HUES48 (cell line): Measurements from ENCODE around the gene COL1A1.
A peak's percentile ranks its signal among the peaks of the same experiment; 100 is the strongest.

Experiments used
- H3K27ac ChIP-seq: one replicate; pipeline ENCODE4 v1.7.0; 2013; ENCODE audit warnings: low read depth, low read length, inconsistent platforms
- H3K27me3 ChIP-seq: 2 replicates; pipeline ENCODE4 v1.6.1; 2013; ENCODE audit warnings: mild to moderate bottlenecking, low read length; ENCODE audit not compliant: control insufficient read depth, insufficient read depth
- H3K36me3 ChIP-seq: 2 replicates; pipeline ENCODE4 v1.6.1; 2013; ENCODE audit warnings: low read length; ENCODE audit not compliant: control insufficient read depth, insufficient read depth
- H3K4me1 ChIP-seq: 2 replicates; pipeline ENCODE4 v1.6.1; 2013; ENCODE audit warnings: mild to moderate bottlenecking, low read length; ENCODE audit not compliant: control insufficient read depth, insufficient read depth
- H3K4me3 ChIP-seq: 2 replicates; pipeline ENCODE4 v1.5.1; 2013; ENCODE audit warnings: mild to moderate bottlenecking, low read depth, low read length
- H3K9ac ChIP-seq: 2 replicates; pipeline ENCODE4 v1.6.1; 2013; ENCODE audit warnings: mild to moderate bottlenecking, low read depth, low read length, moderate library complexity
- H3K9me3 ChIP-seq: 2 replicates; pipeline ENCODE4 v1.6.1; 2013; ENCODE audit warnings: low read length; ENCODE audit not compliant: control insufficient read depth, insufficient read depth

Gene COL1A1

DNA sequence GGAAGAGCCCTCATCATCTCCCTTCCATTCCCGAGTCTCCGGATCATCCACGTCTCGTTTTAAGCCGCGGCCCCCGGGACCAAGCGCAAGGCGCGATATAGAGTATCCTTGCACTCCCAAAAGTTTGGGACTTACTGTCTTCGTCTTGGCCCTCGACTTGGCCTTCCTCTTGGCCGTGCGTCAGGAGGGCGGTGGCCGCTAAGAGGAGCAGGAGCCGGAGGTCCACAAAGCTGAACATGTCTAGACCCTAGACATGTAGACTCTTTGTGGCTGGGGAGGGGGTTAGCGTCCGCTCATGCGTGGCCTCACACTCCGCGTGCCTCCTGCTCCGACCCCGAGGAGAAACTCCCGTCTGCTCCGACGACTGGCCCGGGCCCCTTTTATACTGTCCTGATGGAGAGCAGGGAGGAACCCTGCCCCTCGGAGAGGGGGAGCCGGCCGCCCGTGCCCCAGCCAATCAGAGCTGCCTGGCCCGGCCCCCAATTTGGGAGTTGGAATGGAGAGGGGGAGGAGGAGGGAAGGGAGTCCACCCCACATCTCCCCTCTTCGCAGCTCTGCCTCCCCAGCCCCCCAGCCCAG lies at the start of gene COL1A1:
Gene COL1A1 (minus strand): TSS at position 356 of the 579 bp plus-strand sequence. CDS start 118 bp downstream, at position 238.
- peak within 1 kb of the TSS; percentile 11; the same call in 1 of the 2 replicates for H3K9ac ChIP-seq
- peak within 1 kb of the TSS; percentile 72 for H3K4me3 ChIP-seq
- peaks cover 23% of the 10 kb centered on the region for H3K36me3 ChIP-seq
- H3K9me3 ChIP-seq = no peaks in the 10 kb centered on the region
- H3K4me1 ChIP-seq = no peaks in the 10 kb centered on the region
- H3K27me3 ChIP-seq = peaks cover 27% of the 10 kb centered on the region
- H3K27ac ChIP-seq = peak within 1 kb of the TSS; percentile 69

DNA sequence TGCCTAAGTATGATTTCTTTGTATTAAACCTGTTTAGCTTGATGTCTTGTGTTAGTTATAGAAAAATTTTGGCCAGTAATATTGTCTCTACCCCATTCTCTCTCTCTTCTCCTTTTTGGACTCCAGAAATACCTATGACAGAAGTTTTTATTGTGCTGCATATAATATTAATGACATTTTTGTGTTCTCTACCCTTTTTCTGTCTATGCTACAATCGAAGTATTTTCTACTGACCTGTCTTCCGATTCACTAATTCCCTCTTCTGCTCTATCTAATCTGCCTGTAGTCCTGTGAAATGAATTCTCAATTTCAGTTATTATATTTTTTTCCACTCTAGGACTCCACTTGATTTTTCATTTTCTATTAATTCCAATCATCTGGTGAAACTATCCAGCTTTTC lies 46.8 kb upstream of the COL1A1 start:
- H3K4me3 ChIP-seq = no peak overlapping the region
- no peaks in the 10 kb centered on the region for H3K36me3 ChIP-seq
- no peaks in the 10 kb centered on the region for H3K27me3 ChIP-seq
- H3K9me3 ChIP-seq = peaks cover 15% of the 10 kb centered on the region
- no peak overlapping the region for H3K27ac ChIP-seq
- no peak overlapping the region for H3K9ac ChIP-seq
- H3K4me1 ChIP-seq = no peaks in the 10 kb centered on the region

DNA sequence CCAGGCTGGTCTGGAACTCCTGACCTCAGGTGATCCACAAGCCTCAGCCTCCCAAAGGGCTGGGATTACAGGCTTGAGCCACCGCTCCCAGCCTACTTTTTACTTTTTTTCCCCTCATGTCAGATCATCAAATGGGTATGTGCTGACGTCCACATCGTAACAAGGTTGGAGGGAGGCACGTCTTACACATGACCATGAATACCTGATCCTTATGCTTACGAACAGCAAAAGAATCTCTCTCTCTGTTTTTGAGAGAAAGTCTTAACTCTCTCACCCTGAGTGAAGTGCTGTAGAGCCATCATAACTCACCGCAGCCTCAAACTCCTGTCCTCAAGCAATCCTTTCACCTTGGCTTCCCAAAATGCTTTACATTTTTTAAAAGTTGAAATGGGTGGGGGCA lies 43.3 kb upstream of the COL1A1 start:
- Histone ChIP-seq H3K9ac (no peak overlapping the region), H3K9me3 (peaks cover 11% of the 10 kb centered on the region; the same call in 1 of the 2 replicates), H3K4me3 (no peak overlapping the region), H3K4me1 (no peaks in the 10 kb centered on the region), H3K27ac (no peak overlapping the region), H3K27me3 (no peaks in the 10 kb centered on the region), H3K36me3 (no peaks in the 10 kb centered on the region)

DNA sequence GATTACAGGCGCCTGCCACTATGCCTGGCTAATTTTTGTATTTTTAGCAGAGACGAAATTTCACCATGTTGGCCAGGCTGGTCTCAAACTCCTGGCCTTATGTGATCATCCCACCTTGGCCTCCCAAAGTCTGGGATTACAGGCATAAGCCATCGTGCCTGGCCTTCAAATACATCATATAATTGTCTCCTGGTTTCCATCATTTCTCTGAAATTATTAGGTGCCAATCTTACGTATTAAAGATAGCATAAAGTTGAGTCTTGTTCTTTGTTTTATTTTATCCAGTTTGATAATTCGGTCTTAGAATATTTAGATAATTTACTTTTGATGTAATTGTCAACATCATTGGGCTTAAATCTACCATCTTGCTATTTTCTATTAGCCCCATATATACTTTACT lies 40.0 kb upstream of the COL1A1 start:
- H3K4me3 ChIP-seq = no peak overlapping the region
- H3K27ac ChIP-seq = no peak overlapping the region
- no peaks in the 10 kb centered on the region for H3K36me3 ChIP-seq
- H3K9me3 ChIP-seq = no peaks in the 10 kb centered on the region
- H3K4me1 ChIP-seq = no peaks in the 10 kb centered on the region
- no peaks in the 10 kb centered on the region for H3K27me3 ChIP-seq
- H3K9ac ChIP-seq = no peak overlapping the region

DNA sequence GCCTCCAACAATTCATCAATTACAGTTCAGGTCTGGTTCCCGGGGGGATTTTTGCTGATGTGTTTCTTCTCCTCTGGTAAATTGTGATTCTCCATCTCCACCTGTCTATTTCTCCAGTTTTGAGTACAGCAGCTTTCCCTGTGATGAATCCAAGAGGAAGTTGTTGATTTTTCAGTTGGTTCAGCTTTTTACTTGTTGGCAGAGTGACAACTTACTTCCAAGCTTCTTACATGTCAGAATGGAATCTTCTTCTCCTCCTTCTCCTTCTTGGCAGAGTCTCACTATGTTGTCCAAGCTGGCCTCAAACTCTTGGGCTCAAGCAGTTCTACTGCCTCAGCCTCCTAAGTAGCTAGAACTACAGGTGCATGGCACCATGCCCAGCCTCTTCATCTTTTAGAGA lies 39.4 kb upstream of the COL1A1 start:
- Histone ChIP-seq H3K27ac (no peak overlapping the region), H3K27me3 (no peaks in the 10 kb centered on the region), H3K9ac (no peak overlapping the region), H3K4me3 (no peak overlapping the region), H3K9me3 (no peaks in the 10 kb centered on the region), H3K4me1 (no peaks in the 10 kb centered on the region), H3K36me3 (no peaks in the 10 kb centered on the region)

DNA sequence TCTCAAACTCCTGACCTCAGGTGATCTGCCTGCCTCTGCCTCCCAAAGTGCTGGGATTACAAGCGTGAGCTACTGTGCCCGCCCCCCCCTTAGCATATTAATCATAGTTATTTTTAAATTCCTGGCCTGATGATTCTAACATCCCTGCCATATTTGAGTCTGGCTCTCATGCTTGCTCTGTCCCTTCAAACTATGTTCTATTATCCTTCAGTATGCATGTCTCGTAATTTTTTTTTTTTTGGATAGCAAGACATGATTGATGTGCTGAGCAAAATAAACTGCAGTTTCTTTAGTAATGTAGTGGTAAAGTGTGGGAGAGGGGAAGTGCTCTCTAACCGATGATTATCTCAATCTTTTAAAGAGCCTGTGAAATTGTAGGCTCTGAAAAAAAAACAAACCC lies 38.5 kb upstream of the COL1A1 start:
- no peak overlapping the region for H3K9ac ChIP-seq
- H3K4me3 ChIP-seq = no peak overlapping the region

DNA sequence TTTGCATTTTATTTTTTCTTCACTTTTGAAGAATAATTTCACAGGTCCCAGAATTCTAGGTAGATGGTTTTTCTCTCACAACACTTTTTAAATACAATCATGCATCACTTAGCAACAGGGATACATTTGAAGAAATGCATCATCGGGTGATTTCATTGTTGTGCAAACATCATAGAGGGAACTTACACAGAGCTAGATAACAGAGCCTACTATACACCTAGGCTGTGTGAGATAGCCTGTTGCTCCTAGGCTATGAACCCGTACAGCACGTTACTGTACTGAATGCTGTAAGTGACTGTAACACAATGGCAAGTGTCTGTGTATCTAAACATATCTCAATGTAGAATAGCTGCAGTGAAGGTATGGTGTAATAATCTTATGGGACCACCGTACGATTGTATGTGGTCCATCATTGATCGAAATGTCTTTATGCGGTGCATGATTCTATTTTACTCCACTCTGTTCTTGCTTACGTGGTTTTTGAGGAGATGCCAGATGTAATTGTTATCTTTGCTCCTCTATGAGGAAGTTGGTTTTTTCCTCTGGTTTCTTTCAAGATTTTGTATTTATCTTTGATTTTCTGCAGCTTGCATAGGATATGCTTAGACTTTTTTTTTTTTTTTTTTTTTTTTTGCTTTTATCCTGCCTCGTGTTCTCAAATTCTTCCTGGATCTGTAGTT lies 37.3 kb upstream of the COL1A1 start:
- H3K9ac ChIP-seq = no peak overlapping the region
- H3K36me3 ChIP-seq = no peaks in the 10 kb centered on the region
- no peak overlapping the region for H3K4me3 ChIP-seq

More for the DNA sequence above, 38.5 kb upstream of the COL1A1 start:
- Histone ChIP-seq H3K36me3 (no peaks in the 10 kb centered on the region), H3K4me1 (no peaks in the 10 kb centered on the region), H3K27me3 (no peaks in the 10 kb centered on the region), H3K9me3 (no peaks in the 10 kb centered on the region), H3K27ac (no peak overlapping the region)

DNA sequence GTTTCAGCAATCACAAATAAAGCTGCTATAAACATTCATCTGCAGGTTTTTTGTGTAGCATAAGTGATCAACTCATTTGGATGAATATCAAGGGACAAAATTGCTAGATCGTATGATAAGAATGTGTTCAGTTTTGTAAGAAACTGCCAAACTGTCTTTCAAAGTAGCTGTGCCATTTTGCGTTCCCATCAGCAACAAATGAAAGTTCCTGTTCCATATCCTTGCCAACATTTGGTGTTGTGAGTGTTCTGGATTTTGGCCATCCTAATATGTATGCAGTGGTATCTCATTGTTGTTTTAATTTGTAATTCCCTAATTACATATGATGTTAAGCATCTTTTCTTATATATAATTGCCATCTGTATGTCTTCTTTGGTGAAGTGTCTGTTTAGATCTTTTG lies 36.5 kb upstream of the COL1A1 start:
- no peak overlapping the region for H3K9ac ChIP-seq
- H3K27me3 ChIP-seq = no peaks in the 10 kb centered on the region
- H3K36me3 ChIP-seq = no peaks in the 10 kb centered on the region
- H3K4me3 ChIP-seq = no peak overlapping the region
- H3K9me3 ChIP-seq = 0 out of 2 replicates have a peak, but pooled peaks cover 2% of the 10 kb centered on the region
- no peaks in the 10 kb centered on the region for H3K4me1 ChIP-seq
- H3K27ac ChIP-seq = no peak overlapping the region

More for the DNA sequence above, 37.3 kb upstream of the COL1A1 start:
- Histone ChIP-seq H3K9me3 (0 out of 2 replicates have a peak, but pooled peaks cover 2% of the 10 kb centered on the region), H3K4me1 (no peaks in the 10 kb centered on the region), H3K27ac (no peak overlapping the region), H3K27me3 (no peaks in the 10 kb centered on the region)

DNA sequence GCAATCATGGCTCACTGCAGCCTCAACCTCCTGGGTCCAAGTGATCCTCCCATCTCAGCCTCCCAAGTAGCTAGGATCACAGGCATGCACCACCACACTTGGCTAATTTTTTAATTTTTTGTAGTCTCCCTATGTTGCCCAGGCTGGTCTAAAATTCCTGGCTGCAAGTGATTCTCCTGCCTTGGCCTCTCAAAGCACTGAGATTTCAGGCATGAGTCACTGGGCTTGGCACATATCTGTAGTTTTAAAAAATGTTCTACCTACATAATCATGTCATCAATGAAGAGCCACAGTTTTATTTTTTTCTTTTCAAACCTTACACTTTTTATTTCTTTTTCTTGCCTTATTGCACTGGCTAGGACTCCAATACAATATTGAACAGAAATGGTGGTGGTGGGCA lies 33.1 kb upstream of the COL1A1 start:
- Histone ChIP-seq H3K4me3 (no peak overlapping the region), H3K4me1 (no peaks in the 10 kb centered on the region), H3K27ac (no peak overlapping the region), H3K9me3 (0 out of 2 replicates have a peak, but pooled peaks cover 2% of the 10 kb centered on the region), H3K27me3 (no peaks in the 10 kb centered on the region), H3K36me3 (no peaks in the 10 kb centered on the region), H3K9ac (no peak overlapping the region)

DNA sequence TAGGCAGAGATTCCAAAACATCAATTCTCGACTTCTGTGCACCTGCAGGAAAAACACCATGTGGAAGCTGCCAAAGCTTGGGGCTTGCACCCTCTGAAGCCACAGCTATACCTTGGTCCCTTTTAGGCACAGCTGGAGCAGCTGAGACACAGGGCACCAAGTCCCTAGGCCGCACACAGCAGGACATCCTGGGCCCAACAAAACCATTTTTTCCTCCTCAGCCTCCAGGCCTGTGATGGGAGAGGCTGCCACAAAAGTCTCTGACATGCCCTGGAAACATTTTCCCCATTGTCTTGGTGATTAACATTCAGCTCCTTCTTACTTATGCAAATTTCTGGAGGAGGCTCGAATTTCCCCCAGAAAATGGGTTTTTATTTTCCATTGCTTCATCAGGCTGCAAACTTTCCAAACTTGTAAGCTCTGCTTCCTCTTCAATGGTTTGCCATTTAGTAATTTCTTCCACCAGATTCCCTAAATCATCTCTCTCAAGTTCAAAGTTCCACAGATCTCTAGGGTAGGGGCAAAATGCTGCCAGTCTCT lies 24.3 kb upstream of the COL1A1 start:
- no peaks in the 10 kb centered on the region for H3K36me3 ChIP-seq
- no peak overlapping the region for H3K4me3 ChIP-seq
- H3K27me3 ChIP-seq = no peaks in the 10 kb centered on the region
- no peak overlapping the region for H3K27ac ChIP-seq
- H3K9ac ChIP-seq = no peak overlapping the region
- H3K4me1 ChIP-seq = no peaks in the 10 kb centered on the region
- peaks cover 23% of the 10 kb centered on the region for H3K9me3 ChIP-seq

DNA sequence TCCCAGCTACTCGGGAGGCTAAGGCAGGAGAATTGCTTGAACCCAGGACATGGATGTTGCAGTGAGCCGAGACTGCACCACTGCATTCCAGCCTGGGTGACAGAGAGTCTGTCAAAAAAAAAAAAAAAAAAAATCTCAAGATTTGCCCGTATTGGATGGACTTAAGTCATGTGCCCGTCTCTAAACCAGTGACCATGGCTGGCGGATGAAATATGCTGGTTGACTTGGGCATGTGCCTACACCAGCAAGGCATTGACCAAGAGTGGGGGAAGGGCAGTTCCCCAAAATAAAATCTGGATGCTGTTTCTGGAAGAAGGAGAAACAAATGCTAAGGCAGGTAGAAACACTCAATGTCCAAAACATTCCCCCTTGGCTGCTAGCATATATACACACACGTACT lies 21.5 kb upstream of the COL1A1 start:
- no peak overlapping the region for H3K4me3 ChIP-seq
- no peaks in the 10 kb centered on the region for H3K27me3 ChIP-seq
- H3K27ac ChIP-seq = no peak overlapping the region
- H3K9ac ChIP-seq = no peak overlapping the region
- peaks cover 23% of the 10 kb centered on the region for H3K9me3 ChIP-seq
- no peaks in the 10 kb centered on the region for H3K36me3 ChIP-seq
- H3K4me1 ChIP-seq = peaks cover 8% of the 10 kb centered on the region; the same call in 1 of the 2 replicates
